GM12878 (cell line): ENCODE measurements around the gene VKORC1. TPM values are rescaled to one million over a fixed set of nuclear protein-coding genes. Genes with fewer than 3 reads are reported as not detected.

Experiments
- CBX3 ChIP-seq: fragments of 200-600 bp; sonication (generic); IDR thresholded peaks from 2 replicates; pipeline ENCODE4 v1.6.1; 2016; ENCODE audit warnings: low read depth, borderline replicate concordance
- EP300 ChIP-seq, 2 experiments: fragments of 150-350 bp in 1 of 2; IDR thresholded peaks; 2 replicates each; pipeline ENCODE4 v1.6.1; 2011 to 2012; ENCODE audit warnings: low read depth in 2 of 2, low read length in 2 of 2, borderline replicate concordance in 1 of 2, improper control_type of control experiment in 1 of 2, inconsistent platforms in 1 of 2; ENCODE audit not compliant: control insufficient read depth in 1 of 2
- ETV6 ChIP-seq, 2 experiments: fragments of 450-650 bp in 1 of 2; IDR thresholded peaks in 1 of 2; conservative IDR thresholded peaks in 1 of 2; 2 replicates each; pipeline ENCODE4 v1.6.1; 2014; ENCODE audit warnings: antibody characterized with exemption in 1 of 2, borderline replicate concordance in 1 of 2, low read depth in 1 of 2, mild to moderate bottlenecking in 1 of 2, moderate library complexity in 1 of 2
- IKZF2 ChIP-seq, 2 experiments: fragments of 450-650 bp; IDR thresholded peaks; 2 replicates each; pipeline ENCODE4 v1.6.1; 2017; ENCODE audit warnings: mild to moderate bottlenecking in 2 of 2, moderate library complexity in 2 of 2
- KLF5 ChIP-seq: fragments of 450-650 bp; IDR thresholded peaks from 2 replicates; pipeline ENCODE4 v1.6.1; 2014; ENCODE audit warnings: mild to moderate bottlenecking; ENCODE audit not compliant: partially characterized antibody
- MYB ChIP-seq: fragments of 150-350 bp; IDR thresholded peaks from 2 replicates; pipeline ENCODE4 v1.6.1; 2014; ENCODE audit warnings: mild to moderate bottlenecking, low read depth, low read length, borderline replicate concordance
- MYC ChIP-seq: IDR thresholded peaks from 2 replicates; pipeline ENCODE4 v1.6.1; 2011; ENCODE audit warnings: mild to moderate bottlenecking, low read length, moderate library complexity, inconsistent platforms; ENCODE audit not compliant: insufficient read depth, insufficient replicate concordance, insufficient read length, severe bottlenecking
- NBN ChIP-seq: fragments of 450-650 bp; IDR thresholded peaks from 2 replicates; pipeline ENCODE4 v1.6.1; 2016
- NR2C2 ChIP-seq: IDR thresholded peaks from 2 replicates; pipeline ENCODE4 v1.6.1; 2011; ENCODE audit warnings: borderline replicate concordance, low read depth; ENCODE audit not compliant: control insufficient read depth, insufficient read length
- POLR2AphosphoS2 ChIP-seq: IDR thresholded peaks from 2 replicates; pipeline ENCODE4 v1.6.1; 2011; ENCODE audit warnings: low read depth, mild to moderate bottlenecking, low read length, improper control_type of control experiment, moderate library complexity
- SREBF1 ChIP-seq: IDR thresholded peaks from 2 replicates; pipeline ENCODE4 v1.6.1; 2012; ENCODE audit warnings: mild to moderate bottlenecking, low read length
- TCF7 ChIP-seq: IDR thresholded peaks from 2 replicates; pipeline ENCODE4 v1.6.1; 2014; ENCODE audit warnings: antibody characterized with exemption, borderline replicate concordance
- WRNIP1 ChIP-seq: IDR thresholded peaks from 2 replicates; pipeline ENCODE4 v1.6.1; 2011; ENCODE audit warnings: low read depth, low read length, improper control_type of control experiment, borderline replicate concordance
- polyA plus RNA-seq, 11 experiments: library from polyadenylated mRNA; depleted of rRNA in 4 of 11; unstranded in 6 of 11; stranded (reverse) in 5 of 11; fragments of >200 nt; fragmentation: Nextera tagmentation in 4 of 11; fragmentation: Illumina TruSeq in 1 of 11; extraction: Ambion mirVana in 4 of 11; extraction: Trizol in 1 of 11; gene quantifications; 1 replicate in 1 of 11; 2 replicates in 10 of 11; pipeline versions ENCODE4 v1.2.1 to v1.2.3, GENCODE V29; 2011 to 2016; ENCODE audit warnings: inconsistent platforms in 2 of 11, missing spikeins in 2 of 11, low read depth in 1 of 11
- total RNA-seq, 4 experiments: library from RNA; depleted of rRNA in 3 of 4; stranded (reverse); fragments of >200 nt in 3 of 4; fragmentation: Illumina TruSeq in 1 of 4; extraction: Trizol in 1 of 4; gene quantifications; 2 replicates each; pipeline versions ENCODE4 v1.2.1 to v1.2.3, GENCODE V29; 2013 to 2021
- TF ChIP-seq, protein P1 (sequence below): IDR thresholded peaks from 2 replicates; pipeline ENCODE4 v1.6.1; 2011; ENCODE audit warnings: borderline replicate concordance, low read depth, mild to moderate bottlenecking, moderate library complexity, mixed read lengths, low read length; ENCODE audit not compliant: insufficient read depth; ENCODE audit errors: extremely low read length
- TF ChIP-seq, protein P2 (sequence below): IDR thresholded peaks from 2 replicates; pipeline ENCODE4 v1.6.1; 2012; ENCODE audit warnings: low read depth, low read length, improper control_type of control experiment
- TF ChIP-seq, protein P3 (sequence below): fragments of 450-650 bp; IDR thresholded peaks from 2 replicates; pipeline ENCODE4 v1.6.1; 2017; ENCODE audit warnings: low read depth, mild to moderate bottlenecking, moderate library complexity
- TF ChIP-seq, protein P4 (sequence below): fragments of 150-350 bp; IDR thresholded peaks from 2 replicates; pipeline ENCODE4 v1.6.1; 2014; ENCODE audit warnings: mild to moderate bottlenecking, low read depth, low read length
- TF ChIP-seq, protein P5 (sequence below): fragments of 450-650 bp; IDR thresholded peaks from 2 replicates; pipeline ENCODE4 v1.6.1; 2014; ENCODE audit warnings: mild to moderate bottlenecking
- TF ChIP-seq, protein P6 (sequence below): IDR thresholded peaks from 2 replicates; pipeline ENCODE4 v1.6.1; 2012; ENCODE audit warnings: mild to moderate bottlenecking, low read depth, low read length

Gene VKORC1
- total and polyA plus RNA-seq, 10 of the 15 experiments (the other 5 are each of a cell fraction or from before 2014, with no cell fraction given), result 19.8 to 140 (median 57.7) TPM

DNA sequence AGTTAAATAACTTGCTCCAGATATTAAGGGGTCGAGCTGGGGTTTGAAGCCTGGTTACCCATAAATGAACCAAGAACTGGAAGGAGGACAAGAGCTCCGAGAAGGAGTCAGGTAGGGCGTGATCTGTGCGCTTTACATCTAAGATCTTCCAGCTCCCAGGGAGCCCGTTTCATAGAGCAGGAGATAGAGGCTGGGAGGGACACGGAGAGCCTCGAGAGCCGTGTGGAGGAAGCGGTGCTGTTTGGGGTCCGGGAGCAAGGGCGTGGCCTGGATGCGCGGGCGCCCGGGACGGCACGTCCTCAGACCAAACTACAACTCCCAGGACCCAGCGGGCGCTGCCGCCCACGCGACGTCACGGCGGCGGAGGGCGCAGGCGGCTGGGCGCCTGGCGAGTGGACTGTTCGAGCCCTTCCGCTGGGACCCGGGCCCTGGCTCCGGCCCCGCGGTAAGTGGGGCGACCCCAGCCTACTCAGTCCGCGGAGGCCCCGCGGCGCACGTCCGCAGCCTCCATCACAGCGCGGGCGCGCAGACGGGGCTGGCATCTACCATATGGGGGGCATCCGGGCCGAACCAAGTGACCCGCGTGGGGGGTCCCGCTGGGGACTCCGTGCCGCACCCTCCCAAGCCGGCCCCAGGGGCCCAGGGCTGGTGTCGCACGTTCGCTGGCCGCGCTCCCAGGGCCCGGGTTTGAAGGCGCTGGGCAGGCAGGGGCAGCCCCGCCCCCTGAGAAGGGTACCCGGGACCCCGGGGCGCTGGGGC, 13.6 kb upstream of the VKORC1 start, which contains the start of gene BCKDK (continued):
- TF ChIP-seq WRNIP1 (no peak), MYC (no peak), IKZF2 (IDR thresholded peaks at IDR 0.05) (no peak), TCF7 (no peak), NBN (peak; percentile 40; the same call in 1 of the 2 replicates), CBX3 (no peak), NR2C2 (no peak), EP300 (IDR thresholded peaks at IDR 0.05; ENCODE audit: borderline replicate concordance in 1 of 2, control insufficient read depth in 1 of 2, low read depth in 2 of 2, low read length in 2 of 2) (no peak), MYB (0 out of 2 replicates have a peak, but pooled peaks have one; percentile 35), ETV6 (conservative IDR thresholded peaks at IDR 0.05 in 1 of 2, IDR thresholded peaks at IDR 0.05 in 1 of 2; ENCODE audit: borderline replicate concordance in 1 of 2, low read depth in 1 of 2) (no peak), POLR2AphosphoS2 (no peak), SREBF1 (peak; percentile 67; the same call in 1 of the 2 replicates), KLF5 (peak; percentile 86)
- TF ChIP-seq, protein P1, sequence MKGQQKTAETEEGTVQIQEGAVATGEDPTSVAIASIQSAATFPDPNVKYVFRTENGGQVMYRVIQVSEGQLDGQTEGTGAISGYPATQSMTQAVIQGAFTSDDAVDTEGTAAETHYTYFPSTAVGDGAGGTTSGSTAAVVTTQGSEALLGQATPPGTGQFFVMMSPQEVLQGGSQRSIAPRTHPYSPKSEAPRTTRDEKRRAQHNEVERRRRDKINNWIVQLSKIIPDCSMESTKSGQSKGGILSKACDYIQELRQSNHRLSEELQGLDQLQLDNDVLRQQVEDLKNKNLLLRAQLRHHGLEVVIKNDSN, result no peak
- TF ChIP-seq, protein P2, sequence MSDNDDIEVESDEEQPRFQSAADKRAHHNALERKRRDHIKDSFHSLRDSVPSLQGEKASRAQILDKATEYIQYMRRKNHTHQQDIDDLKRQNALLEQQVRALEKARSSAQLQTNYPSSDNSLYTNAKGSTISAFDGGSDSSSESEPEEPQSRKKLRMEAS, result no peak
- TF ChIP-seq, protein P3, sequence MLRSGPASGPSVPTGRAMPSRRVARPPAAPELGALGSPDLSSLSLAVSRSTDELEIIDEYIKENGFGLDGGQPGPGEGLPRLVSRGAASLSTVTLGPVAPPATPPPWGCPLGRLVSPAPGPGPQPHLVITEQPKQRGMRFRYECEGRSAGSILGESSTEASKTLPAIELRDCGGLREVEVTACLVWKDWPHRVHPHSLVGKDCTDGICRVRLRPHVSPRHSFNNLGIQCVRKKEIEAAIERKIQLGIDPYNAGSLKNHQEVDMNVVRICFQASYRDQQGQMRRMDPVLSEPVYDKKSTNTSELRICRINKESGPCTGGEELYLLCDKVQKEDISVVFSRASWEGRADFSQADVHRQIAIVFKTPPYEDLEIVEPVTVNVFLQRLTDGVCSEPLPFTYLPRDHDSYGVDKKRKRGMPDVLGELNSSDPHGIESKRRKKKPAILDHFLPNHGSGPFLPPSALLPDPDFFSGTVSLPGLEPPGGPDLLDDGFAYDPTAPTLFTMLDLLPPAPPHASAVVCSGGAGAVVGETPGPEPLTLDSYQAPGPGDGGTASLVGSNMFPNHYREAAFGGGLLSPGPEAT, result no peak
- TF ChIP-seq, protein P4, sequence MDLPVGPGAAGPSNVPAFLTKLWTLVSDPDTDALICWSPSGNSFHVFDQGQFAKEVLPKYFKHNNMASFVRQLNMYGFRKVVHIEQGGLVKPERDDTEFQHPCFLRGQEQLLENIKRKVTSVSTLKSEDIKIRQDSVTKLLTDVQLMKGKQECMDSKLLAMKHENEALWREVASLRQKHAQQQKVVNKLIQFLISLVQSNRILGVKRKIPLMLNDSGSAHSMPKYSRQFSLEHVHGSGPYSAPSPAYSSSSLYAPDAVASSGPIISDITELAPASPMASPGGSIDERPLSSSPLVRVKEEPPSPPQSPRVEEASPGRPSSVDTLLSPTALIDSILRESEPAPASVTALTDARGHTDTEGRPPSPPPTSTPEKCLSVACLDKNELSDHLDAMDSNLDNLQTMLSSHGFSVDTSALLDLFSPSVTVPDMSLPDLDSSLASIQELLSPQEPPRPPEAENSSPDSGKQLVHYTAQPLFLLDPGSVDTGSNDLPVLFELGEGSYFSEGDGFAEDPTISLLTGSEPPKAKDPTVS, result no peak
- TF ChIP-seq, protein P5, sequence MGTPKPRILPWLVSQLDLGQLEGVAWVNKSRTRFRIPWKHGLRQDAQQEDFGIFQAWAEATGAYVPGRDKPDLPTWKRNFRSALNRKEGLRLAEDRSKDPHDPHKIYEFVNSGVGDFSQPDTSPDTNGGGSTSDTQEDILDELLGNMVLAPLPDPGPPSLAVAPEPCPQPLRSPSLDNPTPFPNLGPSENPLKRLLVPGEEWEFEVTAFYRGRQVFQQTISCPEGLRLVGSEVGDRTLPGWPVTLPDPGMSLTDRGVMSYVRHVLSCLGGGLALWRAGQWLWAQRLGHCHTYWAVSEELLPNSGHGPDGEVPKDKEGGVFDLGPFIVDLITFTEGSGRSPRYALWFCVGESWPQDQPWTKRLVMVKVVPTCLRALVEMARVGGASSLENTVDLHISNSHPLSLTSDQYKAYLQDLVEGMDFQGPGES, result 0 out of 2 replicates have a peak, but pooled peaks have one; percentile 23
- TF ChIP-seq, protein P6, sequence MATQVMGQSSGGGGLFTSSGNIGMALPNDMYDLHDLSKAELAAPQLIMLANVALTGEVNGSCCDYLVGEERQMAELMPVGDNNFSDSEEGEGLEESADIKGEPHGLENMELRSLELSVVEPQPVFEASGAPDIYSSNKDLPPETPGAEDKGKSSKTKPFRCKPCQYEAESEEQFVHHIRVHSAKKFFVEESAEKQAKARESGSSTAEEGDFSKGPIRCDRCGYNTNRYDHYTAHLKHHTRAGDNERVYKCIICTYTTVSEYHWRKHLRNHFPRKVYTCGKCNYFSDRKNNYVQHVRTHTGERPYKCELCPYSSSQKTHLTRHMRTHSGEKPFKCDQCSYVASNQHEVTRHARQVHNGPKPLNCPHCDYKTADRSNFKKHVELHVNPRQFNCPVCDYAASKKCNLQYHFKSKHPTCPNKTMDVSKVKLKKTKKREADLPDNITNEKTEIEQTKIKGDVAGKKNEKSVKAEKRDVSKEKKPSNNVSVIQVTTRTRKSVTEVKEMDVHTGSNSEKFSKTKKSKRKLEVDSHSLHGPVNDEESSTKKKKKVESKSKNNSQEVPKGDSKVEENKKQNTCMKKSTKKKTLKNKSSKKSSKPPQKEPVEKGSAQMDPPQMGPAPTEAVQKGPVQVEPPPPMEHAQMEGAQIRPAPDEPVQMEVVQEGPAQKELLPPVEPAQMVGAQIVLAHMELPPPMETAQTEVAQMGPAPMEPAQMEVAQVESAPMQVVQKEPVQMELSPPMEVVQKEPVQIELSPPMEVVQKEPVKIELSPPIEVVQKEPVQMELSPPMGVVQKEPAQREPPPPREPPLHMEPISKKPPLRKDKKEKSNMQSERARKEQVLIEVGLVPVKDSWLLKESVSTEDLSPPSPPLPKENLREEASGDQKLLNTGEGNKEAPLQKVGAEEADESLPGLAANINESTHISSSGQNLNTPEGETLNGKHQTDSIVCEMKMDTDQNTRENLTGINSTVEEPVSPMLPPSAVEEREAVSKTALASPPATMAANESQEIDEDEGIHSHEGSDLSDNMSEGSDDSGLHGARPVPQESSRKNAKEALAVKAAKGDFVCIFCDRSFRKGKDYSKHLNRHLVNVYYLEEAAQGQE, result no peak
